ENCODE results near the gene UBA52. TPM values are rescaled to one million over a fixed set of nuclear protein-coding genes. Genes with fewer than 3 reads are reported as not detected.
A peak's percentile ranks its signal among the peaks of the same experiment; 100 is the strongest.

Gene UBA52
- total and polyA plus RNA-seq, 2 of the 13 experiments (the other 11 are each of a cell fraction or from before 2014, with no cell fraction given): 959 to 1,782 TPM

DNA sequence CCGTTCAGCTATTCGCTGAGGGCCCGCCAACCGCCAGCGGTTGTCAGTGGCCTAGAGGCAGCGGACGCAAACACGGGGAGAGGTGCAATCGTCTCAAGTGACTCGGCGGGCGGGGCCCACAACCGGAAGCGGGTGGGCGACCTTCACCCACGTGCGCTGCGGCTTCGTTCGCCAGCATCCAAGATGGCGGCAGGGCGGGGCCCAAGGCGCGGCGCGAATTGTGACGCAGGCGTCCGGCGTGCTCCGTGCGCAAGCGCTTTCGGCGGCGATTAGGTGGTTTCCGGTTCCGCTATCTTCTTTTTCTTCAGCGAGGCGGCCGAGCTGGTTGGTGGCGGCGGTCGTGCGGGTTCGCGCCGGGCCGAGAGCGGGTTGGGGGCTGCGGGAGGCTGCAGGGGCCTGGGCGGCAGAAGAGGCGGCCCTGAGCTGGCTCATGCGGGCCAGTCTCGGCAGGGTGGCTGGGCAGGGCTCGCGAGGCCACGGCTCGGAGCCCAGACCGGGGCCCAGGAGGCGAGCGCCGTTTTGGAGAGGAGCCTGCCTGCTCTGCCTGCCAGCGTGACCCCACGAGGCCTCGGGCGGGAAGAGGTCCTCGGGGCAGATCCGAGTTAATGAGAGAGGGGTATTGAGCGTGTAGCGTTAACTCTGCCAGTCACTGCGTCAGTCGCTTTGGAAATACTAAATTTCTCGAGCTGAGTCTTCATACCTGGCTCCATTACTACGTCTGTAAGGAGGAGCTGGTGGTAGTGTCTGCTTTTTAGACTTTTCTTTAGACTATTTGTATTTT lies at the start of gene UBA52 (continued):
- TF ChIP-seq HMGXB3 (CRISPR knock-in tag; IDR thresholded peaks at IDR 0.05; ENCODE audit: borderline replicate concordance) (peak; percentile 89; the same call in 1 of the 2 replicates), KDM5B (CRISPR knock-in tag; IDR thresholded peaks at IDR 0.05; ENCODE audit: borderline replicate concordance) (peak; percentile 53; the same call in 1 of the 2 replicates), SRSF1 (optimal IDR thresholded peaks at IDR 0.05; ENCODE audit: low read depth, low read length) (no peak), AKNA (CRISPR knock-in tag; IDR thresholded peaks at IDR 0.05; ENCODE audit: borderline replicate concordance) (no peak), KLF6 (CRISPR knock-in tag; IDR thresholded peaks at IDR 0.05) (peak; percentile 92), PHF20 (CRISPR knock-in tag; IDR thresholded peaks at IDR 0.05) (peak; percentile 92), U2AF1 (optimal IDR thresholded peaks at IDR 0.05; ENCODE audit: low read depth, low read length) (peak; percentile 54), ZNF777 (CRISPR knock-in tag; IDR thresholded peaks at IDR 0.05) (peak; percentile 54; the same call in 1 of the 2 replicates), XRCC5 (optimal IDR thresholded peaks at IDR 0.05; ENCODE audit: low read length) (peak; percentile 32), SSRP1 (CRISPR knock-in tag; IDR thresholded peaks at IDR 0.05) (0 out of 2 replicates have a peak, but pooled peaks have one; percentile 40), ZNF550 (CRISPR knock-in tag; IDR thresholded peaks at IDR 0.05; ENCODE audit: borderline replicate concordance) (no peak), ZNF230 (CRISPR knock-in tag; IDR thresholded peaks at IDR 0.05) (peak; percentile 91; the same call in 1 of the 2 replicates), GABPA (IDR thresholded peaks at IDR 0.05; ENCODE audit: low read depth, low read length) (peak; percentile 89), GABPA (CRISPR knock-in tag; IDR thresholded peaks at IDR 0.05; ENCODE audit: low read depth) (peak; percentile 95), HOMEZ (CRISPR knock-in tag; IDR thresholded peaks at IDR 0.05; ENCODE audit: low read depth) (no peak; the same call in 1 of the 2 replicates), PITX1 (CRISPR knock-in tag; IDR thresholded peaks at IDR 0.05) (no peak; the same call in 1 of the 2 replicates), PPARG (CRISPR knock-in tag; conservative IDR thresholded peaks at IDR 0.05) (peak; percentile 80), NFIC (IDR thresholded peaks at IDR 0.05; ENCODE audit: low read length) (no peak), ZBTB20 (CRISPR knock-in tag; IDR thresholded peaks at IDR 0.05; ENCODE audit: borderline replicate concordance, low read depth) (0 out of 2 replicates have a peak, but pooled peaks have one; percentile 28)
